ENCODE measurements around the gene STK32C.
A peak's percentile ranks its signal among the peaks of the same experiment; 100 is the strongest.

The STK32C gene

GRCh38 chr10:132194726-132195125 lies 113.0 kb downstream of the STK32C start:
- DNase-seq, result no peak

GRCh38 chr10:132193907-132194552 lies 113.7 kb downstream of the STK32C start:
- no peak for DNase-seq

- no peak for DNase-seq
Observed at GRCh38 chr10:132192991-132193665, 114.6 kb downstream of the STK32C start.

- peak; percentile 11 for DNase-seq
Observed at GRCh38 chr10:132192076-132192975, 115.4 kb downstream of the STK32C start.

DNA sequence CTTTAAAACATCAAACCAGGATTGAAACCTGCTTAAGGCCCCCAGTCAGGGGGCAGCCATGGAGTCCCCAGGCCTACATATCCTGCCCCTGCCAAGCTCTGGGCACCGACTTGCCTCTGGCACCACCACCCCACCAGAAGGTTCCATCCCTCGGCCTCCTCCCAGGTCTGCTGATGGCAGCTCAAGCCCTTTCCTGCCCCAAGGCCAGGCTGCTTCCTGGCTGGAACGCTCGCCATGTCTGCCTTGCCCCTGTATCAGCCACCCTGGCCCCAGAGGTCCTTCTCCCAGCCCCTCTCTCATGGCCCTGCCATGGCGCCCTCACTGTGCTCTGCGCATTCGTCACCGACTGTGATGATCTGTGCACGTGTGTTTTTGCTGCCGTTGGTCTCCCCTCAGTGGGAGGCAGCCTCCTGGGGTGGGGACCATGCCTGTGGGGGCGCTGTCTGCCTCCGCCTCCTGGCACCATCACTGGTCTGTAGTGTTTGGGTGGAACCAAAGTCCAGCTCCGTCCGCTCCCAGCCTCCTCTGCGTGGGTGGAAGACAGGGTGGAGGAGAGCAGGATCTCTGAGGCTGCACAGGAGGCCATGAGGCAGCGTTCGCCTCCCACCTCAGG lies 117.8 kb downstream of the STK32C start:
- no peak for DNase-seq

- no peak for DNase-seq
Observed at GRCh38 chr10:132189016-132189415, 118.7 kb downstream of the STK32C start.

DNA sequence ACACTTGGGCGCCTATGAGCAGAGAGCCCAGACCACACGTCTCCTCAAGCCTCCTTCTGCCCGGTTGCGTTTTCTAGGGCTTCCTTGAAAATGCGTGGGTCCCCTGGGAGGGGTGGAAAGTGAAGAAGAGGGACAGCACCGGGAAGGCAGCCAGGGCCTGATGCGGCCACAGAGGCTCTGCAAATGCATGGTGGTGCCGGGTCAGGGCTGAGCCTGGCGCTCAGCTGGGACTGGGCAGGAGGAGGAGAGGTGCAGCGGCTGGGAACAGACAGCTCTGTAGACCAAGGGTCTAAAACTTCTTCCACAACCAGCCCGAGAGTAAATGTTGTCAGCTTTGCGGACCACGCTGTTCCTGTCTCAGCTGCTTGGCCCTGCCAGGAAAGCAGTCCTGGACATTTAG lies 119.4 kb downstream of the STK32C start:
- no peak for DNase-seq

GRCh38 chr10:132187430-132188138 lies 120.2 kb downstream of the STK32C start:
- no peak for DNase-seq

GRCh38 chr10:132186488-132187429 lies 121.0 kb downstream of the STK32C start, which contains the start of gene DPYSL4:
TSS of gene DPYSL4 (plus strand) at chr10:132186948. CDS start at chr10:132187064, 116 bp downstream.
- no peak for DNase-seq

DNA sequence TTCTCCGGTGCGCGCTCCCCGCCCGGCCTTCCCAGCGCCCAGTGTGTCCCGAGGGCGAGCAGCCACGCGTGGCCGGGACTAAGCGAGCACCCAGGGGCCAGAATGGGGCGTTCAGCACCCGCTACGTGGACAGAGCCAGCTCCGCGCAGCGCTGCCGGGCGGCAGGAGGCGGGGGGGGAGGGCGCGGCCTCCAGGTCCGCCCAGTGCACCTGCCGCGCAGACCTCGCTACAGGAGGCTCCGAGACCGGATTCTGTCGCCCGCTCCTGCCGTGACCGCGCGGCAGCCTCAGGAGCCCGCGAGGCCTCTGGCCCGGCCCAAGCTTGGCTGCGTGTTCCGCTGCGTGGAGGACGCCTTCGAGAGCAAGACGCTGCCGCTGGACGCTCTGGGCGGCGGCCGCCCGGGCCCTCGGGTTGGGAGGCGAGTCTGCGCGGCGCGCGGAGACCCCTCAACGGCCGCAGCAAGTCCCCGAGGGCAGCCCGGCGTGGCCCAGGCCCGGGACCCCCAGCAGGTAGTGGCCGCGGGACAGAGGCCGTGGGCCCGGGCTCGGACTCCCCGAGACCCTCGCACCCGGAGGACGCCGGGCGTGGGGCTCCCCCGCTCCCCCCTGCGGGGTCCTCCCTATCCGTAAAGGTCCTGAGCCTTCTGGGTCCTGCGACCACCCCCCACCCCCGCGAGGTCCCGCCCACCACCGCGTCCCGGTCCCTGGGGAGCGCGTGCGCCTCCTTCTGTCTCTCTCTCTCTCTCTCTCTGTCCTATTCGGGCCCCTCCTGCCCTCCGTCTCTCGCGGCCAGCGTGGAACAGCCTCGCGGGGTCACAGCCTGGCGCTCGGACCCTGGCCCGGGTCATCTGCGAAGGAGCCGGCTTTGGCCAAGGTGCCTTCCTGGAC lies 121.9 kb downstream of the STK32C start:
- no peak for DNase-seq

DNA sequence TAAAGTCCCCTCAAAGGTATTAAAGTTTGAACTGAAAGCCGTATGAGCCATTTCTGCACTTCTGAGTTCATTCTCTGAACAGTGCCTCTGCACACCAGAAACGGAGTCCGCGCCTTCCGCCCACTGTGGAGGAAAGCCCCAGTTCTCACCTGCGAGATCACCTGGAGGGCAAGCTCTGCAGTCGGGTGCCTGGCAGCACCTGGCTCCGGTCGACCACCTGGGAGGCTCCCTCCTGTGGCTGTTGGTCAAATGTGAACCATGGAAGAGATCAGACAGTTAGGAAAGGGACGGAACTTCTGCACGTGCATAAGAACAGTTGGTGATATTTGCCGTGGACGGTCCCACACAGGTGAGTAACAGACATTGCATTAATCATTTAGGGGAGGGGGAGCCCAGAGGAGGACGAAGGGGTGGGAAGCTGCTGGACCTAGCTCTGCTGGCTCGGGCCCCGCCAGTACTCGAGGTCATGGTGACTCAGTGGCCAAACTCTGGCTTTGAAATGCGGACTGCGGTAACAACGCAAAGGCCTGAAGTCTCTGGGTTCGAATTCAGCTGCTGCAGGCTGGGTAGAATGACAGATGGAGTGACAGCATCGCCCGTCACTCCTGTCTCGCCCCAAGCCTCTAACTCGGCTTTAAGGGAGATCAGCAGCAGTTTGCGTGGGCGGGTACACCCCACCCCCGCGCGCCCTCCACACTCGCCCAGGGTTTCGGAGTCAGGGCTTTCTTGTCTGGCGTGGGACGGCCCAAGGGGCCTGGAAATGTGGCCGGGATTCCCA lies 122.7 kb downstream of the STK32C start:
- DNase-seq, result no peak

DNA sequence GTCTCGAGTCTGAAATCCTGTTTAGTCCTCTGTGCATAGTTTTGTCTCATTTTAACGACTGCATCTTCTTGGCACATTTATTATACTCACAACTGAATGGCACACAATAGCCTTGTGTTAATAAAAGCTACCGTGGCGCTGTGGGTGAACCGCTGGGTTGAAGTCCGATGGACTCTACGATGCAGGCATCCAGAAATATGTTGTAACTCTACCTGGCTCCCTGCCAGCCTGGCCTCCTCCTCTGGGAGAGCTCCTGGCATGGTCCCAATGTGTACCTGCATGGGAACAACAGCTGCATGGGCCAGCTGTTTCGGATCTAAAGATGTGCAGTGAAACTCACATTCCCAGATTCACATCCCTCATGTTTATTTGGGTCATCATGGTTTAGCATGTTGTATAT lies 124.7 kb downstream of the STK32C start:
- peak; percentile 39 for DNase-seq

DNA sequence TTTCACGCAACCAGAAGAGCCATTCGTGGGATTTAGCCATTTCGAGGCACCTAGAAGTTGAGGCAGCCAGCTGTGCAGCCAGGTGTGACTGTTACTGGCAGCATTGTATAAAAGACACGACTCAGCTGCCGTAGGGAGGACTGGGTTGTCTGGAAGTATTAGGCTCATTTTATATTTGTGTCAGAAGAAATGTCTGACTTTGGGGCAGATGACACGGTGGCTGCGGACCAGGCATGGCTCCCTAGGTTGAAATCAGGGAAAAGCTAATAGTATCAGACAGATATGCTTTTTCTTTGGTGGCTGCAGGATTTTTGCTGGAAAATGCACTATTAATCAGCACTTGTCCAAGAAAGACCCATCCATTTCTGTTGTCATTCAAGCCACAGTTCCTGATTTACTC lies 125.2 kb downstream of the STK32C start:
- no peak for DNase-seq

DNA sequence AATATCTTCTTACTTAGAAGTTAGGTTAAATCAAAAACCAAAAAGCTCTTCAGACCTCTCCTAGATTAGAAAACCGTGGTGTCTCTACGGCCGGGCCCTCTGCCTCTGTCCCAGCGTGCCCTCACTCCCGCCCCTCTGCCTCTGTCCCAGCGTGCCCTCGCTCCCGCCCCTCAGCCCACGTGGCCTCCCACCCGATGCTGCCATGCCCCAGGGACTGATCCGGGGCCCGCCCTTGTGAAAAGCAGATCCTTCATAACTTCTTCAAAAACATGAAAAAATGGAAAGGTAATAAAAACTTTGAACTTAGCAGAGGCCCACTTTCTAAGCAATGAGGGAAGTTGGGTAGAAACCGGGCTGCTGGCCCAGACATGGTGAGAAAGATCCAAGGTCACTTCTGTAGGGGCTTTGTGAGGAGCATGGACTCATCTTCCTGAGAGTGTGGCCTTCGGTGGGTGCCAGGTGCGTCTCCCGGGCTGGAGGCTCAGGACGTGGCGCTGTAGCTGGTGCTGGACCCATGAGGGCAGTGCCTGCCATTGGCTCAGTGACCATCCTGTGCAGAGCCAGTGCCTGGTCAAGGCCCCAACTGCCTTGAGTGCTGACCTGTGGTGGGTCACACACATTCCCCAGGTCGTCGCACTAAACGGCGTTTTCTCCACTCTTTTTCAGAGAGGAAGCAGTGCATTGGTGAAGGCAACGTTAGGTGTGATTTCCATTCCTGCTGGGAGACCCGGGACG lies 125.9 kb downstream of the STK32C start:
- no peak for DNase-seq

DNA sequence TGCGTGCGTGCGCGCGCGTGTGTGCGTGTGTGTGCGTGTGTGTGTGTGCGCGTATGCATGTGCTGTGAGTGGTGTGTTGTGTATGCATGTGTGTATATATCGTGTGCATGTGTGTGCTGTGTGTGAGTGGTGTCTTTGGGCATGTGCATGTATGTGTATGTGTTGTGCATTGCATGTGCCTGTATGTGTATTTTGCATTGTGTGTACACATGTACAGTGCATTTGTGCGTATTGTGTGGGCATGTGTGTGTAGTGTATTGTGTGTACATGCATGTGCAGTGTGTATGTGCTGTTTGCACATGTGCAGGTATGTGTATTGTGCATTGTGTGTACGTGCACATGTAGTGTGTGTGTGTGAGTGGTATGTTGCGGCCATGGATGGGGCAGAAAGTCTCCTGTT lies 127.0 kb downstream of the STK32C start:
- no peak for DNase-seq

DNA sequence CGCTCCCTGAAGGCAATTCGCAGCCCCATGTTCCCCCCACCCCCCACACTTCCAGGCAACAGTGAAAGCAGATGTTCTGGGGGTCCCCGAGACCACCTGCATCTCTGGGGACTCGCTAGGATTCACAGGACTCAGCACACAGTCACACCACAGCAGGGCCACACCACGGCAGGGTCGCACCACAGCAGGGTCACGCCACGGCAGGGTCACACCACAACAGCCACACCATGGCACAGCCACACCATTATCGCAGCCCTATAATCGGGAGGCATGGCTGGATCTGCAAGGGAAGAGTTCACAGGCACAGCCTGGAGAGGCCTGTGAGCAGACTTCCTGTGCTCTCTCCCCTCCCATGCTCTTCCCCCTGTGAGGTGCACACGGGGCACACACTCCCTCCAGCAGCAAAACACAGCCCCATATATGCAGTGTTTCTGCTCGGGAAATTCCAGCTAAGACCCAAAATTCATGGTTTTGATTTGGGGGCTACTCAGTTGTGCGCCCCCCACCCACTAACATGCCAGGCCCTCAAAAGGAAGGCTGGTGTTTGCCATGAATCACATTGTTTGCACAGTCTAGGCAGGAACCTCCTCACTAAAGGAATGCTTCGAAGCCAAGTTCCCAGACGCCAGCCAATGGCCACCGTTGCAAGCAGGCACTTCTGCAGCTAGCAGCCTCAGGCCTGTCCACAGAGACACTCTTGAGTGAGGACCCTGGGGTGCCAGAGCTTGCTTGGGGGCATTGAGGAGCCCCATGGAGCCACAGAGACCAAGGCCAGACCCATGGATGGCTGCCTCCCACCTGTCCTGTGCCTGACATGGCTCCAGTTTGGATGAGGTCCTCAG lies 128.0 kb downstream of the STK32C start:
- DNase-seq, result no peak

- no peak for DNase-seq
Observed at GRCh38 chr10:132178672-132179545, 128.8 kb downstream of the STK32C start.
